Measurements from ENCODE around the gene SLC10A2. TPM values are rescaled to one million over a fixed set of nuclear protein-coding genes. Genes with fewer than 3 reads are reported as not detected.

Gene SLC10A2
- total and polyA plus RNA-seq, 11 donors = not detected

DNA sequence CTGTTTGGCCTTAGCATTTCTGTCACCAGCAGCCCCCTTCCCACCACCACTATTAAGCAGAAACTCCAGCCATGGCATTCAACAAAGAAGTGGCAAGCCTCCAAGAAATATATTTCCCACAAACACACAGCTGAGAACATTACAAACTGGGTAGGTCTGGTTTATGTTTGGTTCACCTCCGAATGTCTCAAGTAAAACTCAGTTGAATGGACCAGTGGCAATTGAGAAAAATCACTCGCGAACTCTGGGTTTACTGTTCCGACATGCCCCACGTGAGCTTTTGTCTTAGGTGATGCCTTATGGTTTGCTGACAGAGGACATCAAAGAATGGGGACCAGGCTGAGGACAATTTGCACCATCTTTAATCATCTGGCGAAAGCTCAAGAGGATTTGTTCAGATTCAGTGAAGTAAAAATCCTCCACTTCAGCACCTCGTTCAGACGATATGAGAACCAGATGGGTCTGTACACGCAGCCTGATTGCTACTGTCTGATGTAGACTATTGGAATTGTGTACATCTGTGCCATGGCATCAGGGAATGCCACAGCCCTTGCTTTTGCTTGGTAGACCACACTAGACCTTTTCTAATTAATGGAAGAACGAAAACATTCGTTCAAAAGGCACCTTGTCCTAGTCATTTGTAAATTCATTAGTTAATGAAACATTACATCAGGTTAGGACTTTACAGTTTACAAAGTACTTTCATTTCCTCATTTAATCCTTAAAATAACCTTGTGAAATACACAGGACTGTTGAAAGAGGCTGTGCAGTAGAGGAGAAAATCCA lies 59.4 kb downstream of the SLC10A2 start:
- H3K4me3 ChIP-seq = no peak overlapping the region
- peak; percentile 69 to 87 (median 74) for ATAC-seq
- peaks cover 0 to 25% (median 0%) of the 10 kb centered on the region in 12 donors for H3K4me1 ChIP-seq
- H3K9me3 ChIP-seq = no peaks in the 10 kb centered on the region
- no peaks in the 10 kb centered on the region for H3K36me3 ChIP-seq
- H3K27me3 ChIP-seq = no peaks in the 10 kb centered on the region
- peak in 1 of 5 donors; percentile 18 for DNase-seq
- H3K27ac ChIP-seq = peak overlapping the region in 2 of 12 donors; percentile 19 to 25
- intact Hi-C loops (cut with DNase I) = no loop called here
- no peak for TF ChIP-seq CTCF (IDR thresholded peaks at IDR 0.05)
- WGBS, 4 donors = 31 to 40% (median 35%) methylated on average over 11 of the region's 11 CpGs

DNA sequence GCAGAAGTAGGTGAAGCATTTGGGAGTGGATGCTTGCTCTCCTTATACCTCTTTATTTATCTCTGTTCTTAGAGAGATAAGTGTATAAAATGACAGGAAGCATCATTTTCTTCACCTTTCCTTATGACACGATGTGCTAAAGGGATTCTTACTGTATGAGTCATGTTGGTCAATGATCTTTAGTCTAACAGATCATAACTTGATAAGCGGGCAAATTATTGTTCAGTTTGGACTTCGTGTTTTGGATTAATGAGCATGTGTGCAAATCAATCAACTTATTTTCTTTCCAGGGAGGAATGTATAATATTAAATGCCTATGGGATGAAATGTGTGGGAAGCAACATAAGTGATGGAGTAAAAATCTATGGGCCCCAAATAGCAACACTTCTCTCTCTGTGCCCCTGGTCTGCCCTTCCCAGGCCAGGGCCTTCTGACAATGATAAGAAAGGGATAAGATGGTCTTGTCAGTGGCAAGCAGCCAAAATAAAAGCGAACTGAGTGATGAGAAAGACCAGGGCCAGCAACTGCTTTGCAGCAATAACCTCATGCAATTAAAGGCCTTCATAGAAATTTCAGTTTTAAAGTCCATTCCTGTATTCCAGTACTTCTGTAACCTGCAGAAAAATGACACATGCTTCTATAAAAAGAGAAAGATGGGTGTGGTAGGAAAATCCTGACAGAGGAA lies 61.4 kb downstream of the SLC10A2 start:
- peaks cover 0 to 25% (median 0%) of the 10 kb centered on the region in 12 donors for H3K4me1 ChIP-seq
- intact Hi-C loops (cut with DNase I) = no loop called here
- H3K9me3 ChIP-seq = no peaks in the 10 kb centered on the region
- H3K27me3 ChIP-seq = no peaks in the 10 kb centered on the region
- 29 to 38% (median 36%) methylated on average over 4 of the region's 4 CpGs for WGBS, 4 donors
- peak in 4 of 5 donors; percentile 27 to 48 (median 40) for DNase-seq
- ATAC-seq = peak; percentile 63 to 86 (median 71)
- H3K36me3 ChIP-seq = no peaks in the 10 kb centered on the region
- H3K4me3 ChIP-seq = no peak overlapping the region
- TF ChIP-seq CTCF (IDR thresholded peaks at IDR 0.05) = no peak
- no peak for TF ChIP-seq POLR2A (IDR thresholded peaks at IDR 0.05)
- peak overlapping the region in 2 of 12 donors; percentile 12 to 50 for H3K27ac ChIP-seq

DNA sequence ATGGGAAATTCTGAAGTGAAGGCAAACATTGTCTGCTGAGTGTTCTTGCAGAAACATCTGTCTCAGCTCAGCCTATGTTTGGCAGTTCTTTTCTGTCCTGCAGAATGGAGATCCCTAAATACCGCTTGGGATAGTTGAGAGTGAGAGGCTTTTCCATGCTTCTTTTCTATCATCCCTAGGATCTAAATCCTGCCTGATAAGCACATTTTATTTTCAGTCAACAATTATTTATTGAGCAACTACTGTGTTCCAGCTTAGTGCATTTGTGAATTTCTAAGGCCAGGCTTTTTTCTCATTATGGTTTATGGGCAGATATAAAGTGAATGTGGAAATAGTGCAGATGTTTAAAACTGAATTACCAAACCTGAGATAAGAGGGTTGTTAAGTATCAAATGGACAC lies 62.6 kb downstream of the SLC10A2 start:
- Histone ChIP-seq H3K27ac (no peak overlapping the region), H3K4me3 (no peak overlapping the region), H3K36me3 (no peaks in the 10 kb centered on the region), H3K27me3 (no peaks in the 10 kb centered on the region), H3K9me3 (no peaks in the 10 kb centered on the region), H3K4me1 (peaks cover 0 to 25% (median 0%) of the 10 kb centered on the region in 12 donors)
- no peak for ATAC-seq
- WGBS, 4 donors = 0 to 77% (median 61%) methylated on average over 1 of the region's 1 CpG
- TF ChIP-seq CTCF (IDR thresholded peaks at IDR 0.05) (no peak), POLR2A (IDR thresholded peaks at IDR 0.05) (no peak)
- intact Hi-C loops (cut with DNase I) = no loop called here
- DNase-seq = no peak

GRCh38 chr13:103002279-103002678 lies 63.9 kb downstream of the SLC10A2 start:
- intact Hi-C loops (cut with DNase I) = no loop called here
- no peak for ATAC-seq
- Histone ChIP-seq H3K36me3 (no peaks in the 10 kb centered on the region), H3K9me3 (no peaks in the 10 kb centered on the region), H3K27ac (no peak overlapping the region), H3K4me1 (peaks cover 0 to 25% (median 0%) of the 10 kb centered on the region in 12 donors), H3K4me3 (no peak overlapping the region), H3K27me3 (no peaks in the 10 kb centered on the region)
- no peak for DNase-seq
- 31 to 47% (median 37%) methylated on average over 1 of the region's 1 CpG for WGBS, 4 donors
- TF ChIP-seq POLR2A (IDR thresholded peaks at IDR 0.05) (no peak), CTCF (IDR thresholded peaks at IDR 0.05) (no peak)

Data from heart left ventricle (tissue), 16 donors.